HG02852 (cell line): ENCODE results near the gene RANBP3.

Experiments used
- ATAC-seq: cut with Tn5 transposase; IDR thresholded peaks from one replicate; pipeline ENCODE4 v1.9.1; 2021; ENCODE audit warnings: mild to moderate bottlenecking, moderate library complexity; ENCODE audit not compliant: unreplicated experiment

Gene RANBP3

GRCh38 chr19:5931251-5931650 is 46.7 kb downstream of the RANBP3 start:
- ATAC-seq = no peak

- ATAC-seq = no peak
Measured at GRCh38 chr19:5929625-5930024, 48.3 kb downstream of the RANBP3 start.

- no peak for ATAC-seq
Measured at GRCh38 chr19:5929179-5929578, 48.8 kb downstream of the RANBP3 start.

GRCh38 chr19:5927441-5927821 is 50.5 kb downstream of the RANBP3 start:
- ATAC-seq = no peak

GRCh38 chr19:5926641-5927440 is 51.1 kb downstream of the RANBP3 start:
- no peak for ATAC-seq

GRCh38 chr19:5925830-5926427 is 52.0 kb downstream of the RANBP3 start:
- no peak for ATAC-seq

- ATAC-seq = no peak
Measured at GRCh38 chr19:5923356-5923755, 54.6 kb downstream of the RANBP3 start.

GRCh38 chr19:5922161-5922545 is 55.8 kb downstream of the RANBP3 start:
- ATAC-seq = no peak

GRCh38 chr19:5921516-5922160 is 56.3 kb downstream of the RANBP3 start:
- no peak for ATAC-seq

- ATAC-seq = no peak
Measured at GRCh38 chr19:5918463-5919079, 59.4 kb downstream of the RANBP3 start.

- no peak for ATAC-seq
Measured at GRCh38 chr19:5917431-5918107, 60.4 kb downstream of the RANBP3 start.

- no peak for ATAC-seq
Measured at GRCh38 chr19:5916181-5916708, 61.7 kb downstream of the RANBP3 start.

GRCh38 chr19:5915782-5916165 is 62.2 kb downstream of the RANBP3 start:
- no peak for ATAC-seq

- no peak for ATAC-seq
Measured at GRCh38 chr19:5914946-5915781, 62.8 kb downstream of the RANBP3 start.

GRCh38 chr19:5914358-5914774 is 63.6 kb downstream of the RANBP3 start:
- ATAC-seq = no peak

GRCh38 chr19:5913739-5914357 is 64.1 kb downstream of the RANBP3 start, which contains the start of gene CAPS:
Gene CAPS (plus strand): TSS chr19:5914254. CDS start chr19:5914407, 153 bp downstream.
- no peak for ATAC-seq

GRCh38 chr19:5911366-5911765 is 66.6 kb downstream of the RANBP3 start:
- ATAC-seq = no peak

- ATAC-seq = no peak
Measured at GRCh38 chr19:5910638-5910907, 67.4 kb downstream of the RANBP3 start.

- no peak for ATAC-seq
Measured at GRCh38 chr19:5908773-5909442, 69.0 kb downstream of the RANBP3 start.
